ENCODE data around the gene TNFRSF12A.

DNA sequence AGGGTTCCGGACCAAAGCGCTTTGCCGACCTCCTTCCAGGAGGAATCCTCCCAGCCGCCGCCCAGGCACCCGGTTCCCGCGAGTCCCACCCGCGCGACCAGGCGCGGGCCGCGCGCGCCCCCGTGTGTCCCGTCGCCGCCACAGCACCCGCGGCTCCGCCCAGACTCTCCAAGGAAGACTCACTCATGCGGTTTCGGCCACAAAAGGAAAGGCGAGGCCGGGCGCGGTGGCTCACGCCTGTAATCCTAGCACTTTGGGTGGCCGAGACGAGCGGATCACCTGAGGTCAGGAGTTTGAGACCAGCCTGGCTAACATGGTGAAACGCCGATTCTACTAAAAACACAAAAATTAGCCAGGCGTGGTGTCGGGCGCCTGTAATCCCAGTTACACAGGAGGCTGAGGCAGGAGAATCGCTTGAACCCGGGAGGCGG is 36.4 kb upstream of the TNFRSF12A start:
- TF ChIP-seq POLR2A (IDR thresholded peaks at IDR 0.05) = no peak
- peak; percentile 74 to 99 for TF ChIP-seq CTCF (IDR thresholded peaks at IDR 0.05)
- no peak for TF ChIP-seq POLR2AphosphoS5 (IDR thresholded peaks at IDR 0.05)
